GM12878 (cell line): ENCODE data around the gene FAM24B. TPM values are rescaled to one million over a fixed set of nuclear protein-coding genes. Genes with fewer than 3 reads are reported as not detected.
A peak's percentile ranks its signal among the peaks of the same experiment; 100 is the strongest.

Source experiments
- RUNX3 ChIP-seq: IDR thresholded peaks from 2 replicates; pipeline ENCODE4 v1.6.1; 2012; ENCODE audit warnings: low read length, inconsistent platforms
- SMAD5 ChIP-seq: IDR thresholded peaks from 2 replicates; pipeline ENCODE4 v1.6.1; 2016; ENCODE audit warnings: antibody characterized with exemption, low read depth
- TCF3 ChIP-seq: IDR thresholded peaks from 2 replicates; pipeline ENCODE4 v1.6.1; 2012; ENCODE audit warnings: low read depth, mild to moderate bottlenecking, low read length, borderline replicate concordance; ENCODE audit not compliant: insufficient read depth
- polyA plus RNA-seq, 11 experiments: library from polyadenylated mRNA; depleted of rRNA in 4 of 11; unstranded in 6 of 11; stranded (reverse) in 5 of 11; fragments of >200 nt; fragmentation: Nextera tagmentation in 4 of 11; fragmentation: Illumina TruSeq in 1 of 11; extraction: Ambion mirVana in 4 of 11; extraction: Trizol in 1 of 11; gene quantifications; 1 replicate in 1 of 11; 2 replicates in 10 of 11; pipeline versions ENCODE4 v1.2.1 to v1.2.3, GENCODE V29; 2011 to 2016; ENCODE audit warnings: inconsistent platforms in 2 of 11, missing spikeins in 2 of 11, low read depth in 1 of 11
- total RNA-seq, 4 experiments: library from RNA; depleted of rRNA in 3 of 4; stranded (reverse); fragments of >200 nt in 3 of 4; fragmentation: Illumina TruSeq in 1 of 4; extraction: Trizol in 1 of 4; gene quantifications; 2 replicates each; pipeline versions ENCODE4 v1.2.1 to v1.2.3, GENCODE V29; 2013 to 2021
- TF ChIP-seq, protein P1 (sequence below): fragments of 150-350 bp; IDR thresholded peaks from 2 replicates; pipeline ENCODE4 v1.6.1; 2016; ENCODE audit warnings: low read depth, low read length
- TF ChIP-seq, protein P2 (sequence below): IDR thresholded peaks from 2 replicates; pipeline ENCODE4 v1.6.1; 2012; ENCODE audit warnings: mild to moderate bottlenecking, low read depth, low read length

The FAM24B gene
- total and polyA plus RNA-seq, 10 of the 15 experiments (the other 5 are each of a cell fraction or from before 2014, with no cell fraction given) = 4.8 to 15.3 (median 7.2) TPM

DNA sequence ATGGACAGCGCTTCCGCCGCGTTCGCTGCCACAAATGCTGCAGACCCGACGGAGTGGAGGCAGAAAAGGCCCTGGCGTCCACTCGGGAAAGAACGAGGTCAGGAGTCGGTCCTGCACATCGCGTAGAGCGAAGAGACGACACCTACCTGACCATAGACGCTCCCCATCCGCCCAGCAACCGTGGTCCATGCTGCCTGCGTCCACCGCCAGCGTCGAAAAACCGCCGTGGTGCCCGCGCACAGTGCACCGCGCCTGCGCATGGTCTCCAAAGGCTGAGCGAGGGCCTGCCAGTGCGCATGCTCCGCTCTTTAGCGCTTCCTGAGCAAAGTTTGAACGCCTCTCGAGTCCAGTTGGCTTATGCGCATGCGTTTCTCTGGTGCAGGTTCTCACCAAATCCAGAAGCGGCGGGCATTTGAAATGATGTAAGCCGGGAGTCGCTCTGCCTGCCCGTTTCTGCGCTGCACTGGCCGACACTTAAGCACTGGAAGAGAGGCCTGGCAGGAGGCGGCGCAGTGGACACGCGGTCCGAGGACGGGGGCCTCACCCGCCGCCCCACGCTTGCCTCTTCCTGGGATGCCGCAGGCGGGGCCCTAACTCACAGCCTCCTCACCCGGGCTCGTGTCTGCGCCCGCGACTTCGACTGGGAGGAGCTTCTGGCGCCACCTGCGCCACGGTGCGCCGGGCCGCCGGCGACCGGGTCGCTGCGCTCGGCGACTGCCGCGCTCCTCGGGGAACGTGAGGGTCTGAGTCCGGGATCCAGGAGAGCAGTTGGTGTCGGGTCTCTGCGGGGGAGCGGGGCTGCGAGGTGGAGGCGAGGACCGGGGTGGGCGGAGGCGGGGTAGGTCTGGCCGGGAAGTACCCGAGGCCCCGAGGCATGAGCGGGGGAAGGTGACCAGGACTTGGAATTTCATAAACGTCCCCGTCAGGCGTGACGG lies at the start of gene FAM24B (continued):
- TF ChIP-seq, protein P1, sequence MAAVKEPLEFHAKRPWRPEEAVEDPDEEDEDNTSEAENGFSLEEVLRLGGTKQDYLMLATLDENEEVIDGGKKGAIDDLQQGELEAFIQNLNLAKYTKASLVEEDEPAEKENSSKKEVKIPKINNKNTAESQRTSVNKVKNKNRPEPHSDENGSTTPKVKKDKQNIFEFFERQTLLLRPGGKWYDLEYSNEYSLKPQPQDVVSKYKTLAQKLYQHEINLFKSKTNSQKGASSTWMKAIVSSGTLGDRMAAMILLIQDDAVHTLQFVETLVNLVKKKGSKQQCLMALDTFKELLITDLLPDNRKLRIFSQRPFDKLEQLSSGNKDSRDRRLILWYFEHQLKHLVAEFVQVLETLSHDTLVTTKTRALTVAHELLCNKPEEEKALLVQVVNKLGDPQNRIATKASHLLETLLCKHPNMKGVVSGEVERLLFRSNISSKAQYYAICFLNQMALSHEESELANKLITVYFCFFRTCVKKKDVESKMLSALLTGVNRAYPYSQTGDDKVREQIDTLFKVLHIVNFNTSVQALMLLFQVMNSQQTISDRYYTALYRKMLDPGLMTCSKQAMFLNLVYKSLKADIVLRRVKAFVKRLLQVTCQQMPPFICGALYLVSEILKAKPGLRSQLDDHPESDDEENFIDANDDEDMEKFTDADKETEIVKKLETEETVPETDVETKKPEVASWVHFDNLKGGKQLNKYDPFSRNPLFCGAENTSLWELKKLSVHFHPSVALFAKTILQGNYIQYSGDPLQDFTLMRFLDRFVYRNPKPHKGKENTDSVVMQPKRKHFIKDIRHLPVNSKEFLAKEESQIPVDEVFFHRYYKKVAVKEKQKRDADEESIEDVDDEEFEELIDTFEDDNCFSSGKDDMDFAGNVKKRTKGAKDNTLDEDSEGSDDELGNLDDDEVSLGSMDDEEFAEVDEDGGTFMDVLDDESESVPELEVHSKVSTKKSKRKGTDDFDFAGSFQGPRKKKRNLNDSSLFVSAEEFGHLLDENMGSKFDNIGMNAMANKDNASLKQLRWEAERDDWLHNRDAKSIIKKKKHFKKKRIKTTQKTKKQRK = no peak
- TF ChIP-seq TCF3 (no peak), RUNX3 (peak; percentile 26; the same call in 1 of the 2 replicates), SMAD5 (no peak)
- TF ChIP-seq, protein P2, sequence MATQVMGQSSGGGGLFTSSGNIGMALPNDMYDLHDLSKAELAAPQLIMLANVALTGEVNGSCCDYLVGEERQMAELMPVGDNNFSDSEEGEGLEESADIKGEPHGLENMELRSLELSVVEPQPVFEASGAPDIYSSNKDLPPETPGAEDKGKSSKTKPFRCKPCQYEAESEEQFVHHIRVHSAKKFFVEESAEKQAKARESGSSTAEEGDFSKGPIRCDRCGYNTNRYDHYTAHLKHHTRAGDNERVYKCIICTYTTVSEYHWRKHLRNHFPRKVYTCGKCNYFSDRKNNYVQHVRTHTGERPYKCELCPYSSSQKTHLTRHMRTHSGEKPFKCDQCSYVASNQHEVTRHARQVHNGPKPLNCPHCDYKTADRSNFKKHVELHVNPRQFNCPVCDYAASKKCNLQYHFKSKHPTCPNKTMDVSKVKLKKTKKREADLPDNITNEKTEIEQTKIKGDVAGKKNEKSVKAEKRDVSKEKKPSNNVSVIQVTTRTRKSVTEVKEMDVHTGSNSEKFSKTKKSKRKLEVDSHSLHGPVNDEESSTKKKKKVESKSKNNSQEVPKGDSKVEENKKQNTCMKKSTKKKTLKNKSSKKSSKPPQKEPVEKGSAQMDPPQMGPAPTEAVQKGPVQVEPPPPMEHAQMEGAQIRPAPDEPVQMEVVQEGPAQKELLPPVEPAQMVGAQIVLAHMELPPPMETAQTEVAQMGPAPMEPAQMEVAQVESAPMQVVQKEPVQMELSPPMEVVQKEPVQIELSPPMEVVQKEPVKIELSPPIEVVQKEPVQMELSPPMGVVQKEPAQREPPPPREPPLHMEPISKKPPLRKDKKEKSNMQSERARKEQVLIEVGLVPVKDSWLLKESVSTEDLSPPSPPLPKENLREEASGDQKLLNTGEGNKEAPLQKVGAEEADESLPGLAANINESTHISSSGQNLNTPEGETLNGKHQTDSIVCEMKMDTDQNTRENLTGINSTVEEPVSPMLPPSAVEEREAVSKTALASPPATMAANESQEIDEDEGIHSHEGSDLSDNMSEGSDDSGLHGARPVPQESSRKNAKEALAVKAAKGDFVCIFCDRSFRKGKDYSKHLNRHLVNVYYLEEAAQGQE = no peak
